HepG2 (cell line): Measurements from ENCODE around the gene ZNF22. TPM values are rescaled to one million over a fixed set of nuclear protein-coding genes. Genes with fewer than 3 reads are reported as not detected.

Experiments used
- CSRNP1 ChIP-seq: sonication (generic); formaldehyde crosslinking; IDR thresholded peaks from 2 replicates; pipeline ENCODE4 v1.8.1; 2023; ENCODE audit warnings: mild to moderate bottlenecking, missing genetic modification reagents
- GLI4 ChIP-seq: sonication (generic); formaldehyde crosslinking; IDR thresholded peaks from 2 replicates; pipeline ENCODE4 v1.5.1; 2020; ENCODE audit warnings: missing genetic modification reagents, mild to moderate bottlenecking, moderate library complexity, borderline replicate concordance
- GMEB2 ChIP-seq: IDR thresholded peaks from 2 replicates; pipeline ENCODE4 v1.6.1; 2016; ENCODE audit warnings: missing biosample characterization, missing genetic modification reagents, low read depth
- HNF4G ChIP-seq, 2 experiments: sonication (generic) in 1 of 2; formaldehyde crosslinking in 1 of 2; IDR thresholded peaks; 2 replicates each; pipeline versions ENCODE4 v1.4.0 to v1.6.1; 2011 to 2020; ENCODE audit warnings: borderline replicate concordance in 2 of 2, low read depth in 2 of 2, mild to moderate bottlenecking in 2 of 2, low read length in 1 of 2, missing genetic modification reagents in 1 of 2, moderate library complexity in 1 of 2
- MIER2 ChIP-seq: IDR thresholded peaks from 2 replicates; pipeline ENCODE4 v1.6.1; 2016; ENCODE audit warnings: missing biosample characterization, missing genetic modification reagents
- MYC ChIP-seq: sonication (generic); formaldehyde crosslinking; IDR thresholded peaks from 2 replicates; pipeline ENCODE4 v1.9.0; 2021; ENCODE audit warnings: missing genetic modification reagents, borderline replicate concordance
- NFATC3 ChIP-seq: sonication (generic); formaldehyde crosslinking; IDR thresholded peaks from 2 replicates; pipeline ENCODE4 v1.5.1; 2020; ENCODE audit warnings: mild to moderate bottlenecking, missing genetic modification reagents
- NR2F2 ChIP-seq: IDR thresholded peaks from 2 replicates; pipeline ENCODE4 v1.6.1; 2012; ENCODE audit warnings: low read depth, inconsistent platforms, borderline replicate concordance
- SP2 ChIP-seq: sonication (generic); formaldehyde crosslinking; IDR thresholded peaks from 2 replicates; pipeline ENCODE4 v1.5.1; 2020; ENCODE audit warnings: mild to moderate bottlenecking, missing genetic modification reagents
- ZNF24 ChIP-seq: fragments of 450-650 bp; IDR thresholded peaks from 2 replicates; pipeline ENCODE4 v1.6.1; 2017; ENCODE audit warnings: antibody characterized with exemption, mild to moderate bottlenecking
- ZNF280D ChIP-seq: sonication (generic); formaldehyde crosslinking; IDR thresholded peaks from 2 replicates; pipeline ENCODE4 v1.5.1; 2020; ENCODE audit warnings: mild to moderate bottlenecking, missing genetic modification reagents
- polyA plus RNA-seq, 8 experiments: library from polyadenylated mRNA; depleted of rRNA in 3 of 8; stranded (reverse) in 7 of 8; unstranded in 1 of 8; fragments of >200 nt; fragmentation: Illumina TruSeq in 4 of 8; extraction: Trizol in 4 of 8; gene quantifications; 2 replicates each; pipeline versions ENCODE4 v1.2.1 to v1.2.3, GENCODE V29; 2011 to 2016; ENCODE audit warnings: low read depth in 4 of 8, missing spikeins in 1 of 8, mixed read lengths in 1 of 8; ENCODE audit not compliant: insufficient read depth in 1 of 8
- total RNA-seq, 5 experiments: library from RNA; depleted of rRNA; stranded (reverse); fragments of >200 nt; fragmentation: Illumina TruSeq; extraction: Trizol; gene quantifications; 2 replicates each; pipeline ENCODE4 v1.2.3, GENCODE V29; 2016; ENCODE audit warnings: low read depth in 1 of 5
- TF ChIP-seq, protein P1 (sequence below): sonication (generic); formaldehyde crosslinking; conservative IDR thresholded peaks from 2 replicates; pipeline ENCODE4 v1.8.0; 2022; ENCODE audit warnings: missing genetic modification reagents
- TF ChIP-seq, protein P2 (sequence below): sonication (generic); formaldehyde crosslinking; IDR thresholded peaks from 2 replicates; pipeline ENCODE4 v1.5.0; 2020; ENCODE audit warnings: mild to moderate bottlenecking, low read depth, missing genetic modification reagents, borderline replicate concordance
- TF ChIP-seq, protein P3 (sequence below): sonication (generic); formaldehyde crosslinking; IDR thresholded peaks from 2 replicates; pipeline ENCODE4 v1.4.0; 2020; ENCODE audit warnings: mild to moderate bottlenecking, missing genetic modification reagents
- TF ChIP-seq, protein P4 (sequence below): sonication (generic); formaldehyde crosslinking; IDR thresholded peaks from 2 replicates; pipeline ENCODE4 v1.5.0; 2020; ENCODE audit warnings: missing genetic modification reagents, mild to moderate bottlenecking, borderline replicate concordance

ZNF22 gene
- total and polyA plus RNA-seq, 2 of the 13 experiments (the other 11 are each of a cell fraction or from before 2014, with no cell fraction given): 0.40 to 1.3 TPM

GRCh38 chr10:44975431-44976331, 25.0 kb upstream of the ZNF22 start (continued):
- TF ChIP-seq GMEB2 (CRISPR knock-in tag) (no peak), MIER2 (CRISPR knock-in tag) (no peak), HNF4G (IDR thresholded peaks at IDR 0.05; ENCODE audit: borderline replicate concordance, low read depth, low read length) (no peak), HNF4G (CRISPR knock-in tag; IDR thresholded peaks at IDR 0.05; ENCODE audit: borderline replicate concordance, low read depth) (0 out of 2 replicates have a peak, but pooled peaks have one; percentile 4), SP2 (peak; percentile 31; the same call in 1 of the 2 replicates), GLI4 (CRISPR knock-in tag) (no peak), NR2F2 (no peak), MYC (CRISPR knock-in tag) (no peak), CSRNP1 (no peak), NFATC3 (CRISPR knock-in tag) (no peak), ZNF280D (no peak; the same call in 1 of the 2 replicates), ZNF24 (no peak)
- TF ChIP-seq, protein P1, sequence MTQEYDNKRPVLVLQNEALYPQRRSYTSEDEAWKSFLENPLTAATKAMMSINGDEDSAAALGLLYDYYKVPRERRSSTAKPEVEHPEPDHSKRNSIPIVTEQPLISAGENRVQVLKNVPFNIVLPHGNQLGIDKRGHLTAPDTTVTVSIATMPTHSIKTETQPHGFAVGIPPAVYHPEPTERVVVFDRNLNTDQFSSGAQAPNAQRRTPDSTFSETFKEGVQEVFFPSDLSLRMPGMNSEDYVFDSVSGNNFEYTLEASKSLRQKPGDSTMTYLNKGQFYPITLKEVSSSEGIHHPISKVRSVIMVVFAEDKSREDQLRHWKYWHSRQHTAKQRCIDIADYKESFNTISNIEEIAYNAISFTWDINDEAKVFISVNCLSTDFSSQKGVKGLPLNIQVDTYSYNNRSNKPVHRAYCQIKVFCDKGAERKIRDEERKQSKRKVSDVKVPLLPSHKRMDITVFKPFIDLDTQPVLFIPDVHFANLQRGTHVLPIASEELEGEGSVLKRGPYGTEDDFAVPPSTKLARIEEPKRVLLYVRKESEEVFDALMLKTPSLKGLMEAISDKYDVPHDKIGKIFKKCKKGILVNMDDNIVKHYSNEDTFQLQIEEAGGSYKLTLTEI (CRISPR knock-in tag): no peak
- TF ChIP-seq, protein P2, sequence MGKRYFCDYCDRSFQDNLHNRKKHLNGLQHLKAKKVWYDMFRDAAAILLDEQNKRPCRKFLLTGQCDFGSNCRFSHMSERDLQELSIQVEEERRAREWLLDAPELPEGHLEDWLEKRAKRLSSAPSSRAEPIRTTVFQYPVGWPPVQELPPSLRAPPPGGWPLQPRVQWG (CRISPR knock-in tag): no peak
- TF ChIP-seq, protein P3, sequence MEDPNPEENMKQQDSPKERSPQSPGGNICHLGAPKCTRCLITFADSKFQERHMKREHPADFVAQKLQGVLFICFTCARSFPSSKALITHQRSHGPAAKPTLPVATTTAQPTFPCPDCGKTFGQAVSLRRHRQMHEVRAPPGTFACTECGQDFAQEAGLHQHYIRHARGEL: no peak
- TF ChIP-seq, protein P4, sequence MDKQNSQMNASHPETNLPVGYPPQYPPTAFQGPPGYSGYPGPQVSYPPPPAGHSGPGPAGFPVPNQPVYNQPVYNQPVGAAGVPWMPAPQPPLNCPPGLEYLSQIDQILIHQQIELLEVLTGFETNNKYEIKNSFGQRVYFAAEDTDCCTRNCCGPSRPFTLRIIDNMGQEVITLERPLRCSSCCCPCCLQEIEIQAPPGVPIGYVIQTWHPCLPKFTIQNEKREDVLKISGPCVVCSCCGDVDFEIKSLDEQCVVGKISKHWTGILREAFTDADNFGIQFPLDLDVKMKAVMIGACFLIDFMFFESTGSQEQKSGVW: no peak
